ENCODE measurements around the gene AHRR.
"Not testable (repeated sequence)": the region's sequence is repeated elsewhere in the genome, so short reads cannot be mapped to it uniquely, and the experiment has no call there.

The AHRR gene

GRCh38 chr5:376799-377325 is 55.3 kb downstream of the AHRR start:
- no peak for DNase-seq

- DNase-seq = no peak
These were observed 55.9 kb downstream of the AHRR start for GRCh38 chr5:377326-377981.

DNA sequence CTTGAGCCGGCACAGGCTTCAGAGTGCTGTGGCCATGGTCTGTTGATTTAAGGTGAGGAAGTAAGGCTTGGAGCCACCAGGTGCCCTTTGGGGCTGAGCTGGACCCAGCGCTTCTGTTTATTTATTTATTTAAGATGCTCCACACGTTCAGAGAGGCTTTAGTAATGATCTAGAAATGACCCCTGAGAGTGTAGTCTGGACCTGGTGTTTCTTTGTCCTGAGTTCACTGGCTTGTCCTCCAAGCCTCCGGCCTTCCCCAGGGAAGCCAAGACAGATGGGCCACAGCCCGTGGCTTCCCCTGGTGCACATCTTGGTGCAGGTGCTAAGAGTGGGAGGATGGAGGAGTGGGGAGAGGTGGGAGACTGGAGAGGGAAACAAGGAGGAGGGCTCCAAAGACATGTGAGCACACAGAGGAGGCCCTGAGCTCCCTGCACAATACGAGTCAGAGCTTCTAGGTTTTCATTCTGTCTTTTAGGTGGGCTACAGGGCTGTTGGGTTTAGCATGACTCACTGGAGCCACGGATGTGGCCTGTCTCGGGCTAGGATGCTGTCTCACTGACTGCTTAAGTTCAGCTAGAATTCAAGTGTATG is 56.9 kb downstream of the AHRR start:
- no peak for DNase-seq

- no peak for DNase-seq
These were observed 57.6 kb downstream of the AHRR start for GRCh38 chr5:378976-379742.

GRCh38 chr5:380701-381309 is 59.3 kb downstream of the AHRR start:
- no peak for DNase-seq

- DNase-seq = no peak
These were observed 61.6 kb downstream of the AHRR start for GRCh38 chr5:383066-383465.

- DNase-seq = no peak
These were observed 62.1 kb downstream of the AHRR start for GRCh38 chr5:383621-384020.

DNA sequence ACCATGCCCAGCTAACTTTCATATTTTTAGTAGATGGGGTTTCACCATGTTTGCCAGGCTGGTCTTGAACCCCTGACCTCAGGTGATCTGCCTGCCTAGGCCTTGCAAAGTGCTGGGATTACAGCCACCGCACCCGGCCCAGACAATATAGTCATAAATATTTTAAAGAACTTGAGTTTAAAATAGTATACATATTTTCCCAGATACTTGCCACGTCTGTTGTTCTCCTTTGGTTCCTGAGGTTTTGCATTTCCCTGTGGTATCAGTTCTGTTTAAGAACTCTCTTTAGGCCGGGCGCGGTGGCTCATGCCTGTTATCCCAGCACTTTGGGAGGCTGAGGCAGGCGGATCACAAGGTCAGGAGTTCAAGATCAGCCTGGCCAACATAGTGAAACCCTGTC is 63.1 kb downstream of the AHRR start:
- not testable (repeated sequence) for DNase-seq

- DNase-seq = no peak
These were observed 63.8 kb downstream of the AHRR start for GRCh38 chr5:385321-385720.

DNA sequence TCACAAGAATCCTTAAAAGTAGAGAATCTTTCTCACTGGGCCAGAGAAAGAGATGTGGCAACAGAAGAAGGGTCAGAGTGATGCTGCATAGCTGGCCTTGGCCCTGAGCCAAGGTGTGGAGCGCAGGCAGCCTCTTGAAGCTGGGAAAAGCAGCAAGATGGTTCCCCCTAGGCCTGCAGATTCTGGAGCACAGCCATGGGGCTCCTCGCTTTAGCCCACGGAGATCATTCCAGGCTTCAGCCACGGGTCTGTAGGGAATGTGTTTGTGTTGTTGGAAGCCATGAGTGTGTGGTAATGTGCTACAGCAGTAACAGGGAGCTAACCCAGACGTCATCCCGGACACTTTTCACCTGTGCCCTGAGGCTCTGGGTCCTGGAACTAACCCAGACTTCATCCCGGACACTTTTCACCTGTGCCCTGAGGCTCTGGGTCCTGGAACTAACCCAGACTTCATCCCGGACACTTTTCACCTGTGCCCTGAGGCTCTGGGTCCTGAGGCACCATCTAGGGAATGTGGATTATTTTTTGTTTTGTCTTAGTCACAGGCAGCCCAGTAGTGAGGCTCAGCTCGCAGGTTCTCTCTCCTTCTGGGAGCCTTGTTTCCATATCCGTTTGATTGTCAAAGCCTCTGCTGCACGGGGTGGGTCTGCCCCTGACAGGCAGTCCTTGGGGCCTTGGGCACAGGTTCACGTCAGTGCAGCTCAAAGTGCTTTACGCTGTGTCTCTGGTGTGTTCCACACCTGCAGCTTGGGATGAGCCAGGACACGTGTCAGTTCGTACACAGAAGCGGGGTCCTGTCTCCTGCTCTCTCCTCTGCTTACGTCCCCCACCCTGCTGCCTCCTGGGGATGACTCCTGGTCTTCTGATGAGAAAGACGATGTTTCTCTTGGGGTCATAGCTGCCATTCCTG is 65.2 kb downstream of the AHRR start:
- DNase-seq = no peak

- no peak for DNase-seq
These were observed 66.2 kb downstream of the AHRR start for GRCh38 chr5:387491-388265.

DNA sequence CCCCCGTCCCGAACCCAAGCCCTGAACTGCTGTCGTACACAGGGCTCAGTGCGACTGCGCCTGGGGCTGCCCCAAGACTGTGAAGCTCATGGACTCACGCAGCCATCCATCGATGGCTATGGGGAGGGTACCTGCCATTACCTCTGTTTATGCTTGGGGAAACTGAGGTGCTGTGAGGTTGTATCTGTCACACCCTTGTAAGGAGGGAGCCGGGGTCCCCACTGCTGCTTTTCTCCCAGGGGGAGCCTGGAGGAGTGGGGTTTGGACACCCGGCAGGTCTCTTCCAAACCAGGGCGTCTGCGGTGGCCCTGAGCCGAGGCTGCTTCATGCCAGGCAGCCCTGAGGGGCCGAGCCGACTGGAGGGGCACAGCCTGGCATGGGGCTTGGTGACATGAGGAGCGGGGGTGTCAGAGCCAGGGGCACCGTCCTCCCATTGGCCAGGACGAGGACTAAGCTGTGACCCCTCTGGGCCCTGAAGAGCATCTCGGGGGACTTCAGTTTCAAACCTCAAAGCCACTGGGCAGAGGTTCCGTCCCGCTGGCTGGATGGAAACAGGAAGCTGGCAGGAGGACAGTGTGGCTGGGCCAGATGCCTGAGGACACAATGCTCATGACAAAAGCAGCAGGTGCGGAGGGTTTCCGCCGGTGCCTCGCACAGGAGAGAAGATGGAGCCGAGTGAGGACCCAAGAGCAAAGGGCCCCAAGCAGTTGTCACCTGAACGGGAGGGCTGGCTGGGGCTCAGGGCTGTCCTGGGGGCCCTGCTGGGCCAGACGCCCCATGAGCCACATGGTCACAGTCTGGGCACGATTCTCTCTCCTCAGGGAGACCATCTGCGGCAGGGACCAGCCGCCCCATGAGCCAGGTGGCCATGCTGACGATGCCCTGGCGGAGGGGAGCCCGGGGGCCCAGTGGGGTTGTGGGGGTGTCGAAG is 67.0 kb downstream of the AHRR start:
- DNase-seq = no peak

DNA sequence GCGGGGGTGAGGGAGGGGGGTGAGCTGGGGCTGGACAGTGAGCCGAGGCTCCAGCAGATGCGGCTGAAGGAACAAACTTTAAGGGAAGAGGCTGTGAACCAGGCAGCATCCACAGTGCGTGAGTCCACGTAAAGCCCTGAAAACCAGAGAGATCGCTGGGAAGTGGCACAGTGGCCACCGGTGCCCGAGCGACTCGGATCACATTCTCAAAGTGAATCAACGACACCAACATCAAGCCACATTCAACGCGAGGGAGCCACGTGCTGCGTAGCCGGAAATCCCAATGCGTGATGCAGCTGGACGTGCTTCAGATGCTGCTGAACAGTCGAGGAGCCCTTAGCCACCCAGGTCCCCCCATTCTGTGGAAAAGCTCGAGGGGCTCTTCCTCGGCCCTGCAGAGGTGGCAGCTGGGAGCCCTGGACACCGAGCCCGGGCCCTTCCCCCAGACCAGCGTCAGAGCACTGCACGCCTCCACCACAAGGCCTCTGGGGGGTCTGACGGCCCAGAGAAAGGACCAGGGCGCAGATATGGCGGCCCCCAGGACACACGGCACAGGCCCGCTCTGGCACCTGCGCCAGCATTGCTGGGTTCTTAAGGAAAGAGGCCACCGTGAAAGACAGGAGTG is 67.8 kb downstream of the AHRR start:
- no peak for DNase-seq

- DNase-seq = no peak
These were observed 68.5 kb downstream of the AHRR start for GRCh38 chr5:389891-390622.

DNA sequence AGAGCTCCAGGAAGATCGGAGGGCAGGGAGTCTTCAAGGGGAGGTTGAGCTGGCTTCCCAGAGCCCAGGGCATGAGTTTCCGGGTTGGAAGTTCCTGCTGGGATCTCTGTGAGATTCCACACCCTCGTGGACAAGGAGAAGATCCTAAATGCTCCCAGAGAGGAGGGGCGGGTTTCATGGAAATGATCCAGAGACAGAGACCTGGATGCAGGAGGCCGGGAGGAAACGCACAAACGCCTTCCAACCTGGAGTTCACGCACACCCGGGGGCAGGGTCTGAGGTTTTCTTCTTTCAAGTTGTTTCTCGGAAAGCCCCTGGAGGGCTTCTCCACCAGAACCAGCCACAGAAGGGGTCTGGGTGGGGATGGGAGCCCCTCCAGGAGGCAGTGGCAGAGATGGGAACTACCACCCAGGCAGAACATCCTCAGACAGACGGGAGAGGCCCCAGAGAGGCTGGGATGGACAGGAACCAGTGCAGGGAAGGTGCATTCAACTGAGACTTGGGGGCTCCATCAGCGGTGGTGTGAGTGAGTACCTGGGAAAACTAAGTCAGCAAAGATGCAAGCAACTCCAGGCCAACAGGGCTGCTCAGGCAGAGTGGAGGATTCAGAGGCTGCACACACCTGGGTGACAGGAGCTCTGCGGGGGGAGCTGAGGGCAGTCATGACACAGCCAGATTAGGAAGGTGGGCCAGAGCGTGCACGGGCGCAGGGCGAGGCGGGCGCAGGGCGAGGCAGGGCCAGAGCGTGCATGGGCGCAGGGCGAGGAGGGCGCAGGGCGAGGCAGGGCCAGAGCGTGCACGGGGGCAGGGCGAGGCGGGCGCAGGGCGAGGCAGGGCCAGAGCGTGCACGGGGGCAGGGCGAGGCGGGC is 69.3 kb downstream of the AHRR start:
- DNase-seq = no peak

DNA sequence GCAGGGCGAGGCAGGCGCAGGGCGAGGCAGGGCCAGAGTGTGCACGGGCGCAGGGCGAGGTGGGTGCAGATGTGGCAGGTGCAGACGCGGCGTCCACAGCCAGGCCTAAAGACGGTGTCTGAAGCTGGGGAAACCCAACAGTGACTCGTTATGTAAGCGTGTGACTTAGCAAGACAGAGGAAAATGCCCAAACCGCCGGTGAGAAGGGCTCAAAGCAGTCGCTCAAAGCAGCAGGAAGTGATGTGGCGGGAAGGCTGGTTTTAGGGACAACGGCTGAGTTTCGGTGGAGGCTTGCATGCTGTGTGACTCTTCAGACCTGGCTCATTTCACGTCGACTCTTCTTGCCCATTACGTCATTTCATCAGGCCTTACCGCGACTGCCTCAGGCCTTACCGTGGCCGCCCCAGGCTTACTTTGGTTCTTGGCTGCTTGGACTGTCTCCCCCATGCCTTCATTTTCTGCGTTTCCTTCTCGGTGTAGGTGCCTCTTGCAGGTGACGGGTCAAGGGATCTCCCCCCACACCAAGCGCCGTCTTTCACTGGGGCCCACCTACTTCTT is 71.0 kb downstream of the AHRR start:
- no peak for DNase-seq
